ENCODE results near the gene EPHA3.

- TF ChIP-seq EZH2 (IDR thresholded peaks at IDR 0.05; ENCODE audit: borderline replicate concordance) (no peak), EZH2phosphoT487 (IDR thresholded peaks at IDR 0.05; ENCODE audit: low read depth, severe bottlenecking, unreplicated experiment) (no peak), CTCF (IDR thresholded peaks at IDR 0.05; ENCODE audit: poor library complexity) (no peak)
Observed at GRCh38 chr3:89392991-89393390, 285.6 kb downstream of the EPHA3 start.
